NB4 (cell line): Measurements from ENCODE around the gene G6PC1.
A peak's percentile ranks its signal among the peaks of the same experiment; 100 is the strongest.
"Not testable (repeated sequence)": the region's sequence is repeated elsewhere in the genome, so short reads cannot be mapped to it uniquely, and the experiment has no call there.

Experiments used
- DNase-seq: peaks from one replicate; pipeline ENCODE4 v3.0.0; 2010; ENCODE audit warnings: low read depth
- H3K4me3 ChIP-seq: one replicate; pipeline ENCODE4 v1.5.1; 2011; ENCODE audit warnings: mild to moderate bottlenecking, low read depth, low read length, moderate library complexity
- MYC ChIP-seq: IDR thresholded peaks from 2 replicates; pipeline ENCODE4 v1.6.1; 2011; ENCODE audit warnings: low read depth, low read length
- POLR2A ChIP-seq: IDR thresholded peaks from 2 replicates; pipeline ENCODE4 v1.6.1; 2011; ENCODE audit warnings: mild to moderate bottlenecking; ENCODE audit not compliant: insufficient read length; ENCODE audit errors: extremely low read depth
- TF ChIP-seq, protein P1 (sequence below): IDR thresholded peaks from one replicate; pipeline ENCODE4 v1.5.1; 2012; ENCODE audit warnings: low read depth, low read length
- TF ChIP-seq, protein P2 (sequence below): IDR thresholded peaks from 2 replicates; pipeline ENCODE4 v1.6.1; 2011; ENCODE audit warnings: low read depth, low read length

G6PC1 gene

GRCh38 chr17:42917236-42917603 lies 16.6 kb downstream of the G6PC1 start:
- no peak for DNase-seq
- TF ChIP-seq POLR2A (no peak), MYC (no peak)
- TF ChIP-seq, protein P1, sequence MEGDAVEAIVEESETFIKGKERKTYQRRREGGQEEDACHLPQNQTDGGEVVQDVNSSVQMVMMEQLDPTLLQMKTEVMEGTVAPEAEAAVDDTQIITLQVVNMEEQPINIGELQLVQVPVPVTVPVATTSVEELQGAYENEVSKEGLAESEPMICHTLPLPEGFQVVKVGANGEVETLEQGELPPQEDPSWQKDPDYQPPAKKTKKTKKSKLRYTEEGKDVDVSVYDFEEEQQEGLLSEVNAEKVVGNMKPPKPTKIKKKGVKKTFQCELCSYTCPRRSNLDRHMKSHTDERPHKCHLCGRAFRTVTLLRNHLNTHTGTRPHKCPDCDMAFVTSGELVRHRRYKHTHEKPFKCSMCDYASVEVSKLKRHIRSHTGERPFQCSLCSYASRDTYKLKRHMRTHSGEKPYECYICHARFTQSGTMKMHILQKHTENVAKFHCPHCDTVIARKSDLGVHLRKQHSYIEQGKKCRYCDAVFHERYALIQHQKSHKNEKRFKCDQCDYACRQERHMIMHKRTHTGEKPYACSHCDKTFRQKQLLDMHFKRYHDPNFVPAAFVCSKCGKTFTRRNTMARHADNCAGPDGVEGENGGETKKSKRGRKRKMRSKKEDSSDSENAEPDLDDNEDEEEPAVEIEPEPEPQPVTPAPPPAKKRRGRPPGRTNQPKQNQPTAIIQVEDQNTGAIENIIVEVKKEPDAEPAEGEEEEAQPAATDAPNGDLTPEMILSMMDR = no peak
- TF ChIP-seq, protein P2, sequence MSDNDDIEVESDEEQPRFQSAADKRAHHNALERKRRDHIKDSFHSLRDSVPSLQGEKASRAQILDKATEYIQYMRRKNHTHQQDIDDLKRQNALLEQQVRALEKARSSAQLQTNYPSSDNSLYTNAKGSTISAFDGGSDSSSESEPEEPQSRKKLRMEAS = no peak

GRCh38 chr17:42918902-42919521 lies 18.4 kb downstream of the G6PC1 start:
- no peak for DNase-seq
- TF ChIP-seq, protein P2 = no peak
- TF ChIP-seq MYC = no peak
- TF ChIP-seq, protein P1 = no peak

More at GRCh38 chr17:42917236-42917603, 16.6 kb downstream of the G6PC1 start:
- H3K4me3 ChIP-seq = no peak overlapping the region

DNA sequence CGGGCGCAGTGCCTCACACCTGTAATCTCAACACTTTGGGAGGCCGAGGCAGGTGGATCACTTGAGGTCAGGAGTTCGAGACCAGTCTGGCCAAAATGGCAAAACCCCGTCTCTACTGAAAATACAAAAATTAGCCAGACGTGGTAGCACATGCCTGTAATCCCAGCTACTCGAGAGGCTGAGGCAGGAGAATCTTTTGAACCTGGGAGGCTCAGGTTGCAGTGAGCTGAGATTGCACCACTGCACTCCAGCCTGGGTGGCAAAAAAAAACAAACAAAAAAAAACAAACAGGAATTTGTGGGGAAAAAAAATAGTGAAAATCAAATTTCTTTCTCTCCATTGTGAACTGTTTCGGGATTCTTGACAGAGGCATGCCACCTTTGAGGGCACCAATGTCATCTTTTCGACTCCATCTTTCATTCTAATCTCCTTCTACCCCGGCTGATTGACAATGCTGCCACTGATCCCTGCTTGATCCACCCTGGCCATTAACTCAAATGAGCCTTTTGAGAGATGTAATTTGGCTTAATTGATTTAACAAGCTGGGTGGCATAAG lies 19.0 kb downstream of the G6PC1 start:
- not testable (repeated sequence) for H3K4me3 ChIP-seq, DNase-seq

More at GRCh38 chr17:42918902-42919521, 18.4 kb downstream of the G6PC1 start:
- no peak overlapping the region for H3K4me3 ChIP-seq

- no peak for TF ChIP-seq MYC
- TF ChIP-seq, protein P2 = no peak
- TF ChIP-seq, protein P1 = no peak
- no peak for TF ChIP-seq POLR2A
- DNase-seq = no peak
- no peak overlapping the region for H3K4me3 ChIP-seq
Observed at GRCh38 chr17:42920106-42920900, 19.7 kb downstream of the G6PC1 start.

- no peak for DNase-seq
- no peak overlapping the region for H3K4me3 ChIP-seq
- TF ChIP-seq, protein P2 = no peak
- TF ChIP-seq POLR2A (no peak), MYC (no peak)
- TF ChIP-seq, protein P1 = no peak
Observed at GRCh38 chr17:42920922-42921321, 20.3 kb downstream of the G6PC1 start.

DNA sequence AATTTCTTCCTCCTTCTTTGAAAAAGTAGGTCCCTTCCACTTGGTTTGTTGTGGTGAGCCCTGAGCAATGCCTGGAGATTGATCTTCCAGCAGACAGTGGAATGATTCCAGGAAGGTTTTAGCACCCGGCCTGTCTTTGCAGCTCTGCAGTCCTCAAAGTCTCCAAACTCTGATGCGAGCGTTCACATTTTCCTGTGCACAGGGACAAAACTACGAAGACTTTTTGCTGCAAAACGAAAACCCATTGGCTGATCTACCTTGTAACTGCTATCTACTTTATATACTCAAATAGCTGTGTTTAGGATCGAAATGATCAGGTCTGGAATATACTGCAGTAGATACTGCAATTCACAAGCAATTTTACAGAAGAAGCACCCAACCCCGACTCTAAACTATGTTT lies 21.7 kb downstream of the G6PC1 start:
- TF ChIP-seq MYC (no peak), POLR2A (no peak)
- TF ChIP-seq, protein P1 = no peak
- TF ChIP-seq, protein P2 = no peak
- H3K4me3 ChIP-seq = no peak overlapping the region
- DNase-seq = no peak

DNA sequence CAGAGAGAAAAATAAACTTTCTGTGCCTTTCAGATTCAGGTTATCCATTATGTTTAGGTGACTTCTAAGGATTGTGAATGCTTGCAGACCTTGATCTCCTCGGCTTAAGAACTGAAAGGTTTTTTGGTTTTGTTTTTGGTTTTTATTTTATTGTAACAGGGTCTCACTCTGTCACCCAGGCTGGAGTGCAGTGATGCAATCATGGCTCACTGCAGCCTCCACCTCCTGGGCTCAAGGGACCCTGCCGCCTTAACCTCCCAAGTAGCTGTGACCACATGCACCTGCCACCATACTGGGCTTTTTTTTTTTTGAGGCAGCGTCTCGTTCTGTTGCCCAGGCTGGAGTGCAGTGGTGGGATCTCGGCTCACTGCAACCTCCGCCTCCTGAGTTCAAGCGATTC lies 22.9 kb downstream of the G6PC1 start:
- H3K4me3 ChIP-seq = not testable (repeated sequence)
- DNase-seq = peak; percentile 16
